Activated T-helper 1 cell treated with anti-CD3 and anti-CD28 coated beads, Interleukin-12 subunit alpha, Interleukin-12 subunit beta, Interleukin-2, Interleukin-4 antibody, amounts not matched to agents 30 ng/mL and 10 ng/mL and 1 ng/mL, durations not matched to agents 14 hours and 24 hours and 36 hours (primary cell): ENCODE measurements around the gene ZDHHC11. TPM values are rescaled to one million over a fixed set of nuclear protein-coding genes. Genes with fewer than 3 reads are reported as not detected.
"Not testable (repeated sequence)": the region's sequence is repeated elsewhere in the genome, so short reads cannot be mapped to it uniquely, and the experiment has no call there.

ENCODE experiments used
- DNase-seq: peaks from one replicate; pipeline ENCODE4 v3.0.0; 2021; ENCODE audit warnings: low spot score
- H3K27ac Mint-ChIP-seq: one replicate; pipeline ENCODE4 v1.8.0; 2021; ENCODE audit warnings: mild to moderate bottlenecking, mixed read lengths
- H3K27me3 Mint-ChIP-seq: one replicate; pipeline ENCODE4 v1.8.0; 2022; ENCODE audit warnings: mild to moderate bottlenecking, moderate library complexity, mixed read lengths; ENCODE audit not compliant: insufficient read depth
- H3K36me3 Mint-ChIP-seq: one replicate; pipeline ENCODE4 v1.8.0; 2021; ENCODE audit warnings: low read depth, mixed read lengths
- H3K4me1 Mint-ChIP-seq: one replicate; pipeline ENCODE4 v1.8.0; 2021; ENCODE audit warnings: low read depth, mixed read lengths
- H3K4me3 Mint-ChIP-seq: one replicate; pipeline ENCODE4 v1.8.0; 2021; ENCODE audit warnings: mild to moderate bottlenecking, moderate library complexity, mixed read lengths
- H3K9me3 Mint-ChIP-seq: one replicate; pipeline ENCODE4 v1.8.0; 2021; ENCODE audit warnings: mixed read lengths
- intact Hi-C: fragments of 100-400 bp; cut with micrococcal nuclease; formaldehyde crosslinking; loops from one replicate; pipeline ENCODE4 v1.15.1; 2024
- total RNA-seq: library from RNA; stranded (reverse); gene quantifications from 2 replicates; pipeline ENCODE4 v1.2.3, GENCODE V29; 2022

The ZDHHC11 gene
- total RNA-seq, 1 donor from 2014 or later = 14.4 TPM

DNA sequence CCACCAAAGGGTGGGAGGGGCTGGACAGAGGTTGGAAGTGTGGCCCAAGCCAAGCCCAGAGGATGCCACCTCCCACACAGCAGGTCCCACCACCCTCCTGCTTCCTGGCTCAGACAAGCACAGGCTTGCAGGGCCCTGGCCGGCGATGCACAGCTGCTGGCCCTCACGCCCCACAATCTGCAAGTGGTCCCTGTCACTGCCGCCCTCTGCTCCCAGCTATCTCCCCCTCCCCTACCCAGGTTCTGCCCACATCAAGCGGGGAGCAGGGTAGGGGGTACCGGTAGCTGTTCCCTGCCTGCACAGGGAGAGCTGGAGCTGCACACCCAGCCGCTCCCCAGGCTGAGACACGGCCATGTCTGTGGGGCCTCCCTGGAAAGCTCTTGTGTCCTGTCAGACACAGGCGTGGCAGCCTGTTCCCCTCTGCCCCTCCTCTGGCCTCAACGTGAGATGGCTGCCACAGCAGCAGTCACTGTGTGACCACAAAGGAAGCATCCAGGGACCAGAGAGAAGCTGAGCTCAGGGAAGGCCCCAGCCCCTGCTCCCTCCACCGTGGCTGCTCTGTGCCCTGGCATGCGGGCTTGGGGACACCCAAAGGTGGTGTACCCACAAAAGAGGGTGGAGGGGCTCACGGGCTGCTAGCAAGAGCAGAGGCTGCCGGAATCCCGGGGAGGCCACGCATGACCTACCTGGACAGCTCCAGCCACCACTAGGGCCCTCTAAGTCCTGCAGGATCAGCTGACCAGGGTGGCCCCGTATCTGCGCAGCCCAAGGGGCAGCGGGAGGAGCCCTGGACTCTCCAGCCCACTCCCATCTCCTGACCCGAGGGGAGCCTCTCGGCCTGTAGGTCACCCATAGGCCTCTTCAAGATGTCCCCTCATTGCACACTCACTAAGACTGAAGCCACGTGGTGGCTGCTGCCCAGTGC, 10.9 kb upstream of the ZDHHC11 start:
- intact Hi-C loops = no loop called here
- Mint-ChIP-seq H3K27me3 (no peaks in the 10 kb centered on the region), H3K4me3 (no peak overlapping the region), H3K36me3 (peaks cover 15% of the 10 kb centered on the region), H3K27ac (no peak overlapping the region), H3K4me1 (no peaks in the 10 kb centered on the region), H3K9me3 (no peaks in the 10 kb centered on the region)
- DNase-seq = no peak

DNA sequence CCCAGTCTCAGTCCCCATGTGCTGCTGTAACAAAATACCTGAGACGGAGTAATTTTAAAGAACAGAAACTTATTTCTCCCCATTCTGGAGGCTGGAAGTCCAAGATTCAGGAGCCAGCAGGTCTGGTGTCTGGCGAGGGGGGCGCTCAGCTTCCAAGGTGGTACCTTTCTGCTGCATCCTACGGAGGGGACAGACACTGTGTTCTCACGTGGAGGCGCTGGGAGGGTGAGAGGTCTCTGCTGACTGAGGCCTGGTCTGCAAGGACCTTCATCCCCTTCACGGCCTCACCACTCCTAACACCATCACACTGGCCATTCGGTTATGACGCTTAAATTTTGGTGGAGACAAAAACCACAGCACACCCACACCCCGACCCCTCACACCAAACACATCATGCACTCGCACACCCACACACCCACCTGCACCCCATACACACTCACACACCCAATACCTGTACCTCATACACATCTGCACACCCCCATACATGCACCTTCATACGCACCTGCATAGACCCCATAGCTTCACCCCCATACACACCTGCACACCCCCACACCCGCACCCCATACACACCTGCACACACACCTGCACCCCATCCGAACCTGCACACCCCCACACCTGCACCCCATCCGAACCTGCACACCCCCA, 9.8 kb upstream of the ZDHHC11 start:
- no peaks in the 10 kb centered on the region for H3K4me1 Mint-ChIP-seq
- intact Hi-C loops = no loop called here
- H3K9me3 Mint-ChIP-seq = no peaks in the 10 kb centered on the region
- H3K27ac Mint-ChIP-seq = no peak overlapping the region
- no peak overlapping the region for H3K4me3 Mint-ChIP-seq
- DNase-seq = no peak
- H3K36me3 Mint-ChIP-seq = peaks cover 8% of the 10 kb centered on the region
- H3K27me3 Mint-ChIP-seq = no peaks in the 10 kb centered on the region

DNA sequence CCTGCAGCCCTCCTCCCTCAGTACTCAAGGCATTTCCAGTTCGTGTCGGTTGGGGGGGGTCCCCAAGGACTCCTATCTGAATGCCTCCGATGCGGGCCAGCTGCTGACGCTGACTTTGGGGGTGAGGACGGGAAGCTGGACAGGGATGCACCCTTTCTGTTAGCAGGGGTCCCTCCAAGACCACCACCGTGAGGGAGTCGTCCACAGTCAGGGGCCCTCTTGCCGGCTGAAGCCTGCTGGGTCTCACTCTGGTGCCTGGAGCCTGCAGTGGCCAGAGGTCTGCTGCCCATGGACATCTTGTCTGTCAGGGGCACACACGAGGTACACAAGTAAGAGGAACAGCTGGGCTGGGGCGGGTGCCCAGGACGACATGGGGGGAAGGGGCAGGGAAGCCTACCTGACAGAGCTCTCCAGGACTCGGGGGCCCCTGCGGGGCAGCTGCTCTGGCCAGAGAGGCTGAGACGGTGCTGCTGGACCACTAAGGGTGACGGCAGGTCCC, 9.1 kb upstream of the ZDHHC11 start:
- Mint-ChIP-seq H3K4me1 (no peaks in the 10 kb centered on the region), H3K4me3 (no peak overlapping the region), H3K27me3 (no peaks in the 10 kb centered on the region), H3K36me3 (peaks cover 6% of the 10 kb centered on the region), H3K27ac (no peak overlapping the region), H3K9me3 (no peaks in the 10 kb centered on the region)
- no peak for DNase-seq
- intact Hi-C loops = no loop called here

DNA sequence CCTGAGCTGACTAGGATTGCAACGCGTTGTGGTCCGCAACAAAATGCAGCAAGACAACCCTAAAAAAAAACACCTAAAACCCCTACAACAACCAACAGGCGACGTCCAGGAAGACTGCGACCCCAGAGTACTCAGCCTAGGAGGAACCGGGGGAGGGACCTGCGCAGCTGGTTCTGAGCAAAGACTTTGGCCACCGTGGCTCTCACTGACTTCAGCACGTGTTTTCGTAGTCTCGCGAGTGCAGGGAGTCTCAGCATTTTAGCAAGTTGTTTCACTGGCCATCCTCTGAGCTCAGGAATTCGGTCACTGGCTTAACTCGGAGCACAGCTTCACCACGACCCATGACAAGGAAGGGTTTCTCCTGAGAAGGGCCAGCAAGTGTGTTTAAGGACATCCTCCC, 8.6 kb upstream of the ZDHHC11 start:
- H3K27me3 Mint-ChIP-seq = no peaks in the 10 kb centered on the region
- intact Hi-C loops = no loop called here
- no peak overlapping the region for H3K4me3 Mint-ChIP-seq
- no peak for DNase-seq
- no peak overlapping the region for H3K27ac Mint-ChIP-seq
- H3K9me3 Mint-ChIP-seq = no peaks in the 10 kb centered on the region
- H3K36me3 Mint-ChIP-seq = peaks cover 6% of the 10 kb centered on the region
- H3K4me1 Mint-ChIP-seq = no peaks in the 10 kb centered on the region

DNA sequence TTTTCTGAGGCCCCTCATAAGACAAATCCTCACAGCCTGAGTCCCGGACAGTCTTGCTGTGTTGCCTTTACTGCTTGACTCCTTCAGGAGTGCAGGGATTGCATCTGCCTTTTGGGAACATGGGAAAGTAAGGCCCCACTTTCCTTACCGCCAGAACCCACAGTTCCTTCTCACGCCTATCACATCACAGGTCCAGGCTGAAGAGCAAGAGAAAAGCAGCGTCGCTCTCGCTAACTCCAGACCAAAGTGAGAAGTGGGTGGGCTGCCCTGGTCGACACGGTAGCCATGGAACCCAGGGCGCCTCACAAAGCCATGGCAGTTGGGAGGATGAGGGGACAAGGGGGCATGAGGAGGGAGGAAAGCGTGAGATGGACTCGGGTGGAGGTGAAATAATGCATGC, 7.9 kb upstream of the ZDHHC11 start:
- intact Hi-C loops = no loop called here
- DNase-seq = no peak
- Mint-ChIP-seq H3K4me3 (no peak overlapping the region), H3K27me3 (no peaks in the 10 kb centered on the region), H3K36me3 (peaks cover 5% of the 10 kb centered on the region), H3K4me1 (no peaks in the 10 kb centered on the region), H3K9me3 (no peaks in the 10 kb centered on the region), H3K27ac (no peak overlapping the region)

DNA sequence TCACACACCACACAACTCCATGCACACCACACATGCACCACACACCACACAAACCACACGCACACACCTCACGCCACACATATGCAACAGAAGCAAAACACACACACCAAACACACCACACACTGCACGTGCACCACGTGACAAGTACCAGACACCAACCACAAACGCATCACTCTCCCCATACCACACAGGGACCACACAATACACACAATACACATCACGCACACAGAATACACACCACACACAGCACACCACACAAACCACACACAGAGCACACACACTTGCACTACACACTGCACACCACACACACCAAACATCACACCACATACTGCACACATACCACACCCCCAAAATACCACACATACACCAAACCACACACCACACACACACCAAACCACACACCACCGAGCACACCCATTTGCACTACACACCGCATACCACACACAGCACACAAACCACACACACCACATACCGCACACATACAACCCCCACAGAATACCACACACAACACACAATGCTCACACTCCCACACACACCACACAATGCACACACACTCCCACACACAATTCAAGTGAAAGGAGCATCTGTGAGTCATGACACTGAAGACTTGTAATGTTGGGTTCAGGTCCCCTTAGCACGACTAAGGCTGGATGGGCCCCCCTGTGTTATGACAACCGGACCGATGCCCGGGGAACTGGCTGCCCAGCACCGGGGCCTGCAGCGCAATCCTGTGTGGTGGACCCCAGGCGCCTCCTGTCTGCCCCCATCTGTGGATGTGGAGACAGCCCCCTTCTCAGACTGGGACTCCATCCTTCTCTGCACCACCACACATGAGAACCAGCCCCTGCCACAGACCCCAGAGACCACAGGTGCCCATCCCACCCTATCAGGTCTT, 6.0 kb upstream of the ZDHHC11 start:
- no peaks in the 10 kb centered on the region for H3K9me3 Mint-ChIP-seq
- no peak overlapping the region for H3K4me3 Mint-ChIP-seq
- peaks cover 2% of the 10 kb centered on the region for H3K27me3 Mint-ChIP-seq
- H3K4me1 Mint-ChIP-seq = no peaks in the 10 kb centered on the region
- intact Hi-C loops = no loop called here
- no peaks in the 10 kb centered on the region for H3K36me3 Mint-ChIP-seq
- H3K27ac Mint-ChIP-seq = no peak overlapping the region
- no peak for DNase-seq

DNA sequence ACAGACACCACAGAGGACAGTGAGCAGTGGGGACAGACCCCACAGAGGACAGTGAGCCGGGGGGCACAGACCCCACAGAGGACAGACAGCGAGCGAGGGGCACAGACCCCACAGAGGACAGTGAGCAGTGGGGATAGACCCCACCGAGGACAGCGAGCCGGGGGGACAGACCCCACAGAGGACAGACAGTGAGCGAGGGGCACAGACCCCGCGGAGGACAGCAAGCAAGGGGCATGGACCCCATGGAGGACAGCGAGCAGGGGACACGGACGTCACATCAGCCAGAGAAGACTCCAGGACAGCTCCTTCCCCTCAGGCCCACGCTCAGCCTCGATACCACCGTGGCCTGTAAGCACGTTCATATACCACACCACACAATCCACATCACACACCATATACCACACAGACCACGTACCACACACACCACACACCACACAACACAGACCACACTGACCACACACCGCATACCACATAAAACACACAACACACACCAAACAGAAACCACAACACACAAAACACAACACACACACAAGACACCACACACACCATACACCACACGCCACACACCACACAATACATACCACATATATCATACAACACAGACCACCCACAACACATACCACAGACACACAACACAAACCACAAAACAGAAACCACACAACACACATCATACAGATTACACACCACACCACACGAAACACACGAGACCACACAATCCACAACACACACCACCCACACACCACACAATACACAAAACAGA, 5.2 kb upstream of the ZDHHC11 start:
- no peak overlapping the region for H3K4me3 Mint-ChIP-seq
- H3K4me1 Mint-ChIP-seq = no peaks in the 10 kb centered on the region
- intact Hi-C loops = no loop called here
- H3K36me3 Mint-ChIP-seq = no peaks in the 10 kb centered on the region
- no peaks in the 10 kb centered on the region for H3K9me3 Mint-ChIP-seq
- peak overlapping the region; percentile 15 for H3K27ac Mint-ChIP-seq
- peaks cover 2% of the 10 kb centered on the region for H3K27me3 Mint-ChIP-seq
- DNase-seq = no peak

DNA sequence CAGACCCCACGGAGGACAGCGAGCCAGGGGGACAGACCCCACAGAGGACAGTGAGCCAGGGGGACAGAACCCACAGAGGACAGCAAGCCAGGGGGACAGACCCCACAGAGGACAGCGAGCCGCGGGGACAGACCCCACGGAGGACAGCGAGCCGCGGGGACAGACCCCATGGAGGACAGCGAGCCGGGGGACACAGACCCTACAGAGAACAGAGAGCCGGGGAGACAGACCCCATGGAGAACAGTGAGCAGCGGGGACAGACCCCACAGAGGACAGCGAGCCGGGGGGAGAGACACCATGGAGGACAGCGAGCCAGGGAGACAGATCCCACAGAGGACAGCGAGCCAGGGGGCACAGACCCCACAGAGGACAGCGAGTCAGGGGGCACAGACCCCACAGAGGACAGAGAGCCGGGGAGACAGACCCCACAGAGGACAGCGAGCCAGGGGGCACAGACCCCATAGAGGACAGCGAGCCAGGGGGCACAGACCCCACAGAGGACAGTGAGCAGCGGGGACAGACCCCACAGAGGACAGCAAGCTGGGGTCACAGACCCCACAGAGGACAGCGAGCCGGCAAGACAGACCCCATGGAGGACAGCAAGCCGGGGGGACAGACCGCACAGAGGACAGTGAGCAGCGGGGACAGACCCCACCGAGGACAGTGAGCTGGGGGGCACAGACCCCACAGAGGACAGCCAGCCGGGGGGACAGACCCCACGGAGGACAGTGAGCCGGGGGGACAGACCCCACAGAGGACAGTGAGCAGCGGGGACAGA, 4.4 kb upstream of the ZDHHC11 start:
- DNase-seq = no peak
- H3K4me1 Mint-ChIP-seq = no peaks in the 10 kb centered on the region
- H3K36me3 Mint-ChIP-seq = no peaks in the 10 kb centered on the region
- H3K27me3 Mint-ChIP-seq = peaks cover 2% of the 10 kb centered on the region
- intact Hi-C loops = no loop called here
- H3K9me3 Mint-ChIP-seq = no peaks in the 10 kb centered on the region
- H3K4me3 Mint-ChIP-seq = no peak overlapping the region
- H3K27ac Mint-ChIP-seq = peak overlapping the region; percentile 56

DNA sequence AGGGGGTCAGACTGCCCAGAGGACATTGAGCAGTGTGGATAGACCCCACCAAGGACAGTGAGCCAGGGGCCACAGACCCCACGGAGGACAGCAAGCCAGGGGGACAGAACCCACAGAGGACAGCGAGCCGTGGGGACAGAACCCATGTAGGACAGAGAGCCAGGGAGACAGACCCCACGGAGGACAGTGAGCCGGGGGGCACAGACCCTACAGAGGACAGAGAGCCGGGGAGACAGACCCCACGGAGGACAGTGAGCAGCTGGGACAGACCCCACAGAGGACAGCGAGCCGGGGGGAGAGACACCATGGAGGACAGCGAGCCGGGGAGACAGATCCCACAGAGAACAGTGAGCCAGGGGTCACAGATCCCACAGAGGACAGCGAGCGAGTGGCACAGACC, 3.4 kb upstream of the ZDHHC11 start:
- H3K27ac Mint-ChIP-seq = no peak overlapping the region
- DNase-seq = no peak
- intact Hi-C loops = no loop called here
- no peaks in the 10 kb centered on the region for H3K36me3 Mint-ChIP-seq
- H3K9me3 Mint-ChIP-seq = no peaks in the 10 kb centered on the region
- H3K4me3 Mint-ChIP-seq = no peak overlapping the region
- H3K4me1 Mint-ChIP-seq = no peaks in the 10 kb centered on the region
- peaks cover 2% of the 10 kb centered on the region for H3K27me3 Mint-ChIP-seq

DNA sequence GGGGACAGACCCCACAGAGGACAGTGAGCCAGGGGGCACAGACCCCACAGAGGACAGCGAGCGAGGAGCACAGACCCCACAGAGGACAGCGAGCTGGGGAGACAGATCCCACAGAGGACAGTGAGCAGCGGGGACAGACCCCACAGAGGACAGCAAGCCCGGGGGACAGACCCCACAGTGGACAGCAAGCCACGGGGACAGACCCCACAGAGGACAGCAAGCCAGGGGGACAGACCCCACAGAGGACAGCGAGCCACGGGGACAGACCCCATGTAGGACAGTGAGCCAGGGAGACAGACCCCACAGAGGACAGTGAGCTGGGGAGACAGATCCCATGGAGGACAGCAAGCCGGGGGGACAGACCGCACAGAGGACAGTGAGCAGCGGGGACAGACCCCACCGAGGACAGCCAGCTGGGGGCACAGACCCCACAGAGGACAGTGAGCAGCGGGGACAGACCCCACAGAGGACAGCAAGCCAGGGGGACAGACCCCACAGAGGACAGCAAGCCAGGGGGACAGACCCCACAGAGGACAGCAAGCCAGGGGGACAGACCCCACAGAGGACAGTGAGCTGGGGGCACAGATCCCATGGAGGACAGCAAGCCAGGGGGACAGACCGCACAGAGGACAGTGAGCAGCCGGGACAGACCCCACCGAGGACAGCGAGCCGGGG, 2.8 kb upstream of the ZDHHC11 start:
- H3K4me1 Mint-ChIP-seq, intact Hi-C loops, H3K27ac Mint-ChIP-seq: not testable (repeated sequence)

More for the DNA sequence above, 2.8 kb upstream of the ZDHHC11 start:
- DNase-seq, H3K4me3 Mint-ChIP-seq, H3K9me3 Mint-ChIP-seq, H3K27me3 Mint-ChIP-seq, H3K36me3 Mint-ChIP-seq: not testable (repeated sequence)
